GM21360 (cell line): ENCODE data around the gene PLXNA2.

Experiments
- ATAC-seq: cut with Tn5 transposase; IDR thresholded peaks from one replicate; pipeline ENCODE4 v1.9.1; 2021; ENCODE audit warnings: mild to moderate bottlenecking, moderate library complexity; ENCODE audit not compliant: unreplicated experiment

Gene PLXNA2

DNA sequence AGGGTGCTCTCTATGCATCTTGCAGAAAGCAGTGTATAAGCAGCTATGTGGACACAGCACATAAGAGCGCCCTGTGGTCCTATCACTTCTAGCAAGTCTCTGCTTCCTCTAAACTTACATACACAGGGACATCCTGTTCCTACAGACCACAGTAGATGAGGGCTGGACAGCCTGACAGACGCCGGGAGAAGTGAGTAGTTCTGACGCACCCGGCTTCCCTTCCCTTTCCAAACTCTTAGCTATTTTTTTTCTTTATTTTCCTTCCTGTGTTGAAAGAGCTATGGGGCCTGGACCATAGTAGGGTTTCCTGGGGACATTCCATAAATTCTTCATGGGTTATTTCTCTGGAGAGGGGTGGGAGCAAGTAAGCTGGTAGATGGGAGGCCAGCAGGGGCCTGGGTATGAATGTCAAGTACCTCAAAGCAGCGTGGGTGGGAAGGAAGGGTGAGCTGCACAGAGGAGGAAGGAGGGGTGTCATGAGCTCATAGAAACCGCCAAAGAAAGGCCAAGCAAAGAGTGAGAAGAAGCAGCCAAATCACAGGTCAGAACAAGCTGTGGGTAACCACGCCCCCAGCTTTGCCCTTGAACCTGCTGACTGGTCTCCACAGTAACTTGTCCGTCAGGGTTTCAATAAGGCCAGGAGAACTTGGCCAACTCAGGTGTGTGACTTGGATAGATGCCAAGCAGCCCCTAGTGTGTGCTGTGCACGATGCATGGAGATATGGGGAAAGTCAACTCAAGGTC is 36.6 kb downstream of the PLXNA2 start:
- no peak for ATAC-seq

DNA sequence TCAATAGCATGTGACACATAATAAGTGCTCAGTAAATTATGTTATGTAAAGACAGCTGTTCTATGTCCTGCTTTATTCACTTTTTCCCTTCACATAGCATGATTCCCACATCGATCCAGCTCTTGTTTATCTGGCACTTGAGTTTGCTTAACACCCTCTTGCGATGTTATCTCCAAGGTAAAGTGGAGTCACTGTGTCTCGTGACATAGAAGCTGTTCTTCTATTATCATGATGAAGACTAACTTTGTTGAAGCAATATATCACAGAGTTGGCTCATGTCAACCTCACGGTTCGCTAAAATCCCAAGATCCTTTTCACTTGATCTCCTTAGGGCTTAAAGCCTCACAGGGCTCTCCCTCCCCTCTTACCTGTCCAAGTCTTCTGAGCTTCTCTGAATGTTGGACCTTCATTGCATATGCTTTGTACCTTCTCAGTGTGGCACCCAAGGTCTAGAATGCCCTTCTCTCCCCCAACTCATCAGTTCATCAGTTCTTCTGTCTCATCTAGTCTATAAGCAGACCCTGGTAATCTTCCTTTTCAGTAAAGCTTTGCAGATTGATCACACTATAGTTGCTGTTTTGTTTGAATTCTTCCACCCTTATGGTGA is 38.0 kb downstream of the PLXNA2 start:
- no peak for ATAC-seq

DNA sequence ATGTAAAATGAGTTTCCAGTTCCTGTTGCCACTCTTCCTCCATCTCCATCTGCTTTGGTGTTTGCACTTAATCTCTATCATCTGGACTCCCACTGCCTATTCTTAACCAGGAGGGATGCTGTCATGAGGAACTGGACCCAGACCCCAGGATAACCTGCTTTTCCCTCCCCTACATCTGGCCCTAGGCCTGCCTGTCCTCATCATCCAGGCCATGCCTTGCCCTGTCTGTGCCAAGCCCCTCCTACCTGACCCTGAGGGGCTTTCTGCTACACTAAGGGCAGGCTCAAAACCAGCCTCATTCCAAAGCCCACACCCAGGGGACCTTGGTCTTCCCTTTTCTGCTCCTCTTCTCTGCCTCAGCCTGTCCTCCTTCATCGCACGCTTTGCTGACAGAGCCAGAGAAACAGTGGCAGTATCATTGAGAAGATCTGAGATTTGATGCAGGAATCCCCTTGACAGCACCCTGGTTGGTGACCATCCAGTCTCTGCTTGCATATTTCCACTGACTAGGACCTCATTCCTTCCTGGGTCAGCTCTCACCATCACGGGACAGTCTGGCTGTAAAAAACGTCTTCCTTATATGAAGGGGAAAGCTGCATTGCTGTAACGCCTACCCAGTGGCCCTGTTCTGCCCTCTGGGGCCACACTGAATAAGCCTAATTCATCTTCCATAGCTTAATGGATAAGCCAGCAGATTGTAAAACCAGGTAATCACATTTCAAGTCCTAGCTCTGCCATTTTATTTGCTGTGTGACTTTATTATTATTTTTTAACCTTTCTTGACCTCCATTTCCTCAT is 38.8 kb downstream of the PLXNA2 start:
- ATAC-seq: no peak

DNA sequence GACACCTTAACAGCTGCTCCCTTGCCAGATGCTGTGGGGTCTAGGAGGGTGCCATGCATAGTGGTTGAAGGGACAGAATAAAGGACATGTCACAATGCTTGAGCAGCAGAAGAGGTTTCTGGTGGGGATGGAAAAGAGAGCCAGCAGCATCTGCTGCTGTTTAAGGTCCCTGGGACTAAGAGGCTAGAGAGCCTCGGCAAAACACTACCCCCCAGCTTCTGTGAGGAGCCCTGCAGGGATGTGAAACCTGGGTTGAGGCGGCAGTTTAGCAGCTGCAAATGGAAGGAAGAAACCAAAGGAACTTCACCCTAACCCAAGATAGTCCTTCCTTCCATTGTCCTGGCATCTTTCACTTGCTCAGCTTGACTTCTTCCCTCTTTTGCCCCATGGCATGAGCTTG is 39.4 kb downstream of the PLXNA2 start:
- no peak for ATAC-seq

DNA sequence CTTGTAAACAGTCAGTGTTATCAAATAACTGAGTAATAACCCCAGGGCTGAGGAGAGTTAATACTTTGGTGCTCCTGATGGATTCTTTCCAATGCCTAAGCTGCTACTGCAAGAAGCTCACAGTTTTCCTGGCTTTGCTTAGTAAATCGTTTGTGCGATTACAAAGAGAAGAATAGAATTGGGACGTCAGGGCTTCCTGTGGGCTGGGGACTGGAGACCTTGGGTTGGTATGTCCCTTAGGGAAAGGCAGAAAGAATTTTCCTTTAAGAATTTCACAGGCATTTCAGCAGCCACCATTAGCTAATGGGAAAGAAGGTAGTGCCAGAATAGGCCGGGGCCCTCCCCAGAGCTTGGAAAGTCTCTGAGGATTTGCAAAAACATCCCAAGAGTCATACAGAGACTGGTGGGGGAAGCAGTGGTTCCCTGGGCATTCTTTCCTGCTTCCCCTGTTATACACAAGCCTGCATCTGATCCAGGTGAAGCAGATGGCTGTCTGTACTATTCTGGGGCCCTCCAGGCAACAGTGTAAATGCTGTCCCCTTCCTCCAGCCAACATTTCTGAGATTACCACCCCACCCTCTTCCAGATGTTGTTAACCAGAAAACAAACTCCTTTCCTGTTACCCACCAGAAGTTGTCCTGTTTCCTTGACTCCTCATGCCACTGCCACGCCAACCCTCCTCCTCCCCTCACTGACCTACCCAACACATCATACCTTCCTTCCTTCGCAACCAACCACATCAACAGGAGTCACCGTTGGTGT is 40.2 kb downstream of the PLXNA2 start:
- no peak for ATAC-seq

DNA sequence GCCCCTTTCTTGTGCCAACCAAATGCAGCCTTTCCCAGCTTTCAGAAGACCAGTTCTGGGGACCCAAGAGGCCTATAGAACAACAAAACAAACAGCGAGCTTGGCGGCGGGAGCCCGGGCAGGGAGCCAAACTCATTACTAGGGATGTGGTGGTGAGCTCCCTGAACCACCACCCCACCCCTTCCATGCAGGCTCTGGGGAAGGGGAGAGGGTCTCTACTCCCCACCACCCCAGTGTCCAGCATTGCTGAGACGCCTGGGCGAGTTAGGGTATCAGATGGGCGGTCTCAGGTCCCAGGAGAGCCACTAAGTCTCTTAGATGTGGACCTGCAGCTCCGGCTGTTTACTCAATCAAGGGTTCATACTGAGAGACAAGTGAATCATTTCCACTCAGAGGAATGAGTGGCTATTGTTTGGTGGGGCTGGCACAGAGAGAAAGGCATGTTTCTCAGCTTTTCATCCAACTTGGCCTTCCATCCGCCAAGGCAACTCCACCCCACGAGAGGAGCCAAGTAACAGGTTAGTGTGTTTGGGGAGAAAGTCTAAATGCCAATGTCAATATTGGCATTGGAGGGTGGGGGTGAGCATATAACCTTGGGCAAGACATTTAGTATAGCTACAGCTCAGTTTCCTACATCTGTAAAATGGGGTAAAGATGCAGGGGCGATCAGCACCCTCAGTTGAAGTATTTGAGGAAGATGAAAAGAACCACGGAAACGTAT is 40.9 kb downstream of the PLXNA2 start:
- ATAC-seq: no peak

DNA sequence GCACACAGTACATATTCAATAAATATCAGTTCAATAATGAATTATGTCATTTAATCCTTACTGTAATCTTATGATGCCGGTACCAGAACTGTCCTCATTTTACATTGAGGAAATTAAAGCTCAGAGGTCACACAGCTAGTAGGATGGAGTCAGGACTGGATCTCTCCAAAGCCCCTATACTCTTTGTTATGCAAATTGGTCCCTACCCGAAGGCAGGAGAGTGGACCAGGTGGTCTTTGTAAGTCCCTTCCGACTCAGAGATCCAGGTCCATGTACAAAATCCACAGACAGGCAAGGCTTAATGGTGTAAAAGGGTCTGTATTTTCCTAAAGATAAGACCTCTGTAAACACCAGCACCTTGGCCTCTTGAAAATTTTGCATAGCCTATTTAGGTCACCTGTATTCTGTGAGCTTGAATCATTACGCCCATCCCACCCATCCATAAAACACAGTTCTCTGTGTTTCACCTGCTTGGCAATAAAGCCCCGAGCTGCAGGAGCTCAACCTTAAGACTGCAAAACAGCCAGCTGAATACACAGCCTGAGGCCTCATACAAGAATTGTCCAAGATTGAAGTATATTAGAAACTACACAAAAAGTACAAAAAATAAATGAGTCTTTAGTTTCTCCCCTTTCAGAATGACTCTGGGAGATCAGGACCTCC is 41.7 kb downstream of the PLXNA2 start:
- no peak for ATAC-seq

DNA sequence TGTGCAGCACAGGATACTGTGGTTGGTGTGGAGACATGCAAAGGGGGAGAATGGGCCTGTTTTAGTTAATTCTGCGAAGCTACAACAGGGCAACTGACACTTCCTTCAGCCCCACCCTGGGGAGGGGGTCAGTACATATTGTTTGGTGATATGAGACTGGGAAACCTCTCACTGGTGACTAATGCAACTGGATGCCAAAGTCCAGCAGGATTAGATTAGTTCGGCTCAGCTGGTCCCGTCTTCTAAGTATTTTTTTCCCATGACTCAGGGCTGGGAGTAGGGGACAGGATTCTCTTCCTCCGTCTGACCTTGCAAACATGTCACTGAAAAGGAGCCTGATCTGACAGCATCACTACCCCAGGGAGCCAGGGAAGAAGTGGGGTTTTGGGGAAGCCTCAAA is 43.0 kb downstream of the PLXNA2 start:
- no peak for ATAC-seq

DNA sequence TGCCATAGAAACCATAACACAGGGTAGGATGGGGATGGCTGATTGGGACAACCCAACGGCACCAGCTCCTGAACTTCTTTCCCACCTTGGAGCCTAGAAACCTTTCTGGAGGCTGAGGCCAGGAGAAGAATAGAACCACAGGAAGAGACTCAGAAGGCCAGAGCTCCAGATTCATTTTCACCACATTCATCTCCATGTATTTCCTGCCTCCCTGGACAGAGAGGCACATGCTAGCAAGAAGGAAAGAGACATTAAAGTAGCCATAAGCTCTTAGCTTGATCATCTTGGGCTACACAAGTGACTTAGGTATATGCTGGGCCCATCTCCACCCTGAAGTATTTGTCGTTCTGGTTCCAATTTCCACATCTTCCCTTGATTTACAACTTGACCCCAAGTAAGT is 44.1 kb downstream of the PLXNA2 start:
- ATAC-seq: no peak

DNA sequence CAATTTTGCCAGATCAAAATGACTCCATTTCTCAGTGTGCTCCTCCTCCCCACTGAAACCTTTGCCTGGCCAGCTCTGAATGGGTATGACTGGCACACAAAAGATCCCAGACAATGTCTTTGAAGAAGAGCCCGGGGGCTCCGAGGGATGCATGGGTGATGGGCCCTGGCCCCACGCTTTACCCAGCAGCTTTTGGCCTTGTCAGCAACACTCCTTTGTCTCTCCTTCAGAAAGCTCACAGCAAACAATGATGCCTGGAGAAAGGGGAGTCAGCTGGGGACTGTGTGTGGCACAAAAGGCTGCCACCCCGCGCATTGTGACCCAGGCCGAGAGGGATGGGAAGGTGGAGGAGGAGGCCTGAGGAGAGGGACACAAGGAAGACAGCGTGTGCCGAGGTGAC is 45.9 kb downstream of the PLXNA2 start:
- no peak for ATAC-seq

DNA sequence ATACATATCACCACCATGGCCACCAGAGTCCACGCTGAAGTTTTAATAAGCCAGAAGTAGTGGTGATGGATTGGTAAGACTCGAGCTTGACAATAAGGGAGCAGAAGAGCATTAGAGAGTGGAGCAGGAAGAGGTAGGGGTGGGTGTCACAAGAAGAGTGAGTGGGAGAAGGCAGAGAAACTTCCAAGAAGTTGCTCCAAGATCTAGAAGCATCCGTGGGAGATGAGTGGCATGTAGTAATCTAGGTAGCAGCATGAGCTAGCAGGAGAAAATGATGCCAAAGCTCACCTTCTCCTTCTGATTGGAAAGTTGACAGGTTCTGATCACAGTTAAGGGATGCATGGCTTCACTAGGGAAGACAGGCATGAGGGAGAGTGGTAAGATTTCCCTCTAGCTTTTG is 49.2 kb downstream of the PLXNA2 start:
- no peak for ATAC-seq

DNA sequence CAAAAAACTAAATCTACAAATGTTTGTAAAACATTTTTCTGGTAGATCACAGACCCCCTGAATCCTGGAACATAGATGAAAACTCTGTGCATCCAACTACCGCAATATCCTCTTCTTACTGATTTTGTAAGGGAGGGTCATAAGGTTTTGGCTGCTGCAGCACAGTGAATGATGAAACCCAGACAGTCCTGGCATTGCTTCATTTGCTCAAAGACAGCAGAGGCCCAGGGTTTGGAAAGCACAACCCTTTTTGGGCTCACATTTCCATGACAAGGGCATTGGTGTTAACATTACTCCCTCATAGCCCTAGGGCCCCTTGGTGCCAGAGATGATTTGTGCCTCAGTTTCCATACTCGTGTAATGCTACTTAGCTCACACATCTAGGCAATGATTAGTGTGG is 51.2 kb downstream of the PLXNA2 start:
- no peak for ATAC-seq

DNA sequence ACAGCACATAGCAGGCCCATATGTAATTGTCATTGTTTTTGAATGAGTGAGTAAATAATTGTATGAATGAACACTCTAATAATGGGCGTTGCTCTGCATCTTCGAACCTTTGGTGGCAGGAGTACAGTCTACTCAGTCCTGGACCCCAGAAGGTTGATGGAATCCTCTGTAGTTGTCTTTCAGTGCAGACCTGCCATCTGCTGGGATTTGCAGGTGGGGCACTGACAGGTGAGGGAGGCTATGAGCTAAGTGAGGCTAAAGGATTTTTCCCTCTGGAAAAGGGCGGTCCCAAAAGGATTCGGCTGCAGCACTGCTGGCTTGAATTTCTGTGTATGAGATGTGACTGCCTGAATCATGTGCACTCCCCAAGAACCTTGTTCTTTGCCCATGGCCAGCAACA is 53.4 kb downstream of the PLXNA2 start:
- ATAC-seq: no peak

DNA sequence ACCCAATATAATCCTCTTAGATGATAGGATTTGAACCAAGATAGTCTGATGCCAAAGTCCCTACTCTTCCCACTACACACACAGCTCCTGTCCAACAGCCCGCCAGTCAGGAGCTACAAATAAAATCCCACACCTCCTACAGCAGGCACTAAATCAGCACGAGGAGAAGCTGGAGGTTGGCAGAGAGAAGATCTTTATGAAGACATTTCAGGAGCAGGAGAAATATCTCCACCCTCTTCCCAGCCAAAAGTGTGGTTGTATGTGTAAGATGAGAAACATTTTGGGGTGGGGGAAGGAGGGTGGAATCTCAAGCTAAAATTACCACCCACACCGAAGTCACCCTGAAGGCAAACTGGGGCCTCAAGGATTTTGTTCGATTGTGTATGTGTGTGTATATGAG is 54.5 kb downstream of the PLXNA2 start:
- ATAC-seq: no peak

DNA sequence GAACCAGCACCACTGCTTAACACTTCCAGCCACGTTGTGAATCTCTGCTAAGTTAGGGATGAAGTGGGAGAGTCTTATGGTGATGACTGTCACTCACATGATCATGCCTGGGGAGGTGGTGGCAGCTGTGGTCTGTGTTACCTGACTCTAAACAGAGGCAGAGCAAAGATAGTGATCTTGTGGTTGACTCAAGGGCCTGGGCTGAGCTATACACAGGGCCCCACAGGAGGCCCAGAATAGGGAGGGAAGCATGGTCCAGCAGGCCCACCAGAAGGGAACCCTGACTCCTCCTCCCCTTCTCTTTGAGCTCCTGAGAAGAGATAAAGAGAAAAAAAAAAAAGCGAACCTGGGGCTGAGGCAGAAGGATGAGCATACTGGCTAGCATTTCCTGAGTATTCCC is 55.0 kb downstream of the PLXNA2 start:
- ATAC-seq: peak; percentile 58

DNA sequence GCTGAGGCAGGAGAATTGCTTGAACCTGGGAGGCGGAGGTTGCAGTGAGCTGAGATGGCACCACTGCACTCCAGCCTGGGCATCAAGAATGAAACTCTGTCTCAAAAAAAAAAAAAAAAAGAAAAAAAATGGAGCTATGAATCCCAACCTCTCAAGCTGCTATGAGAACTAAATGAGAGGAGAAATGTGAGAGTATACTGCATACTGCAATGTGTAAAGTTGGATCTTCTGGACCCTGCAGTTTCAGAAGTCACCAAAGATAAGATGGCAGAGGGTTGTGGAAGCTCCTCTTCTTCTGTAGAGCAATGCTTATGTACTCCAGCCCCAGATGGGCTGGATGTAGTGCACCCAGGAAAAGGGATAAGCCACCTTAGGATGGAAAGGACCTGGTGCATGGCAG is 55.6 kb downstream of the PLXNA2 start:
- no peak for ATAC-seq

DNA sequence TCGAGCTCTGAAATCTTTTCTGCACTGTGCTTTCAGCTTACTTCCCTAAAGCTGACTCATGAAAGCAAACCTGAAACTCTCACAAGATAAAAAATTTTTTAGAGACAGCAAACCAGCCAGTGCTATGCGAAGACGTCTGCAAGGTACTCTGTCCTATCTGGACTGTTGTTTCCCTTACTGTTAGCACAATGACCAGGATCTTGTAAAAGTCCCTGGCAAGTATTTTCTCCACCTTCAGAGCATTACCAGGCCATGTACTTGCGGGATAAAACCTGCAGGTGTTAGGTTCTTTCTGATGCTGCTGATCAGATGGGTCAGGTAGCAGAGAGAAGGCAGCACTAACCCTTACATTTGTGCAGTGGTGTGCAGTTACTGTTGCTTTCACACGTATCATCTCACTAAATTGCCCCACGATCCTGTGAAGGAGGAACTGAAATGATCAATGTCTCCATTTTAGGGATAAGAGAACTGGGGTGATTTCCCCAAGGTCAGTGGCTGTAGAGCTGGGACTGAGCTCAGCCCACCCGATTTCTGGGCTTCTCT is 56.6 kb downstream of the PLXNA2 start:
- peak; percentile 72 for ATAC-seq

DNA sequence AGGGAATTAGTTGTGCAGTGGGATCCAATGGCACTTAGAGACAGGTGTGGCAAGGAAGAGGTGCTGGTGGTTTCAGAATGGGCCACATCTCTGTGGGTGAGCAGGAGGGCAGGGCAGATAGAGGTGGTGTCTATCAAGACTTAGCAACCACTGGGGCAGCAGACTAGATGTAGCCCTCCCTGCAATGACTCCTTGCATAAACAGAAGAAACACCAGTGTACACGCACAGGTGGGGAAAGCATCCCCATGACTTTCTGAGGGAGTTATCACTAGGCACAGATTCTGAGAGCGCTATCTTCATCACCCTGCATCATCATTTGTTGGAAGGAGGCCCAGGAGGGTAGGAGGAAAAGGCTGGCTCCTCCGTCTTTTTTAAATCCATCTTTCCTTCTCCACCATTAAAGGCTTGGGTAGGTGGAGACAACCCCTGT is 58.4 kb downstream of the PLXNA2 start:
- no peak for ATAC-seq

DNA sequence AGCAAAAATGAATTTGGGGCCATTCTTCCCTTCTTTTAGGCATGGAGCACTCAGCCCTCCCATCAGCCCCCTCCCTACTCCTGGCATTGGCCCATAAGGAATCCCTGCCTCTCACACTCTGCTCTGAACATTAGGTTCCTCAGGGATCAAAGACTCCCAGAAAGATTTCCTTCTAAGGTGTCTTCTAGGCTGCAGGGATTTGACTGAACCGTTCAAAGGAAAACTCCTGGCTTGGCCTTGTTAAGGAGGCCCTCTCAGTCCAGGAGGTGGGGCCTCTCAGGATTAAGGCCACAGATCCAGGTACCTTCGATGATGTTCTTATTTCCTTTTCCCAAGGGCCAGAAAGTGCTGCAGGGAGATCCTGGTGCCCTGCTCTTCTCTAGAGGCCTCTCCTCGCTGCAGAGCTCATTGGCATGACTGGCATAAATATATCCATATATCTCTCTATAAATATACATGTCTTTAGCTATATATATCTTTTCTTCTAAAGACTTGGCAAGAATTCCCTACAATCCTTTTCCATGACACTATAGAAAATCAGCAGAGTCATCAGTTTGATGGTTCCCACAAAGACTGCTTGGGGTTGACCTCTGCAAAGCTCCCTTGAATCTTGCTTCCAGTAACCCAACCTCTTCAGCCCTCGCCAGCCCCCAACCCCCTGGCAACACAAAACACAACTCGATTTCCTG is 59.1 kb downstream of the PLXNA2 start:
- no peak for ATAC-seq
